Measurements from ENCODE around the gene DNTT.

DNTT gene

GRCh38 chr10:96345222-96345621 lies 41.0 kb downstream of the DNTT start:
- no peak for DNase-seq (ENCODE audit: low spot score)

- no peak for DNase-seq (ENCODE audit: low spot score)
Measured at GRCh38 chr10:96346295-96346694, 42.1 kb downstream of the DNTT start.

DNA sequence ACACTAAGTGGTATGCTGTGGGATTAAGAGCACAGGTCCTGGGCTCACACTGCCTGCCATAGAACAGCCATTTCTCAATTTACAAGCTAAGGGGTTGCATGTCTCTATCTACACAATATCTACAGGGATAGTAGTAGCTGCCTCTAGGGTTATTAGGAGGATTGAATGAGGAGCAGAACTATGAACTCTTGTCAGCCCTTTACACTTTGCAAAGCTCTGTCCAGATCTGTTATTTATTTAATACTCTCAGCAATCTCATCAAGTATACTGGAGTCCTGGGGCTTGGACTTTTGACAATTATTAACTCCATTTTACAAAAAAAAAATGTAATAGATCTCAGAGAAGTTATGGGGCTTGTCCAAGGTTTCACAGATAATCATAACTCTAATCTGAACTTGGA lies 47.8 kb downstream of the DNTT start:
- no peak for DNase-seq (ENCODE audit: low spot score)

GRCh38 chr10:96352582-96352981 lies 48.3 kb downstream of the DNTT start:
- no peak for DNase-seq (ENCODE audit: low spot score)

DNA sequence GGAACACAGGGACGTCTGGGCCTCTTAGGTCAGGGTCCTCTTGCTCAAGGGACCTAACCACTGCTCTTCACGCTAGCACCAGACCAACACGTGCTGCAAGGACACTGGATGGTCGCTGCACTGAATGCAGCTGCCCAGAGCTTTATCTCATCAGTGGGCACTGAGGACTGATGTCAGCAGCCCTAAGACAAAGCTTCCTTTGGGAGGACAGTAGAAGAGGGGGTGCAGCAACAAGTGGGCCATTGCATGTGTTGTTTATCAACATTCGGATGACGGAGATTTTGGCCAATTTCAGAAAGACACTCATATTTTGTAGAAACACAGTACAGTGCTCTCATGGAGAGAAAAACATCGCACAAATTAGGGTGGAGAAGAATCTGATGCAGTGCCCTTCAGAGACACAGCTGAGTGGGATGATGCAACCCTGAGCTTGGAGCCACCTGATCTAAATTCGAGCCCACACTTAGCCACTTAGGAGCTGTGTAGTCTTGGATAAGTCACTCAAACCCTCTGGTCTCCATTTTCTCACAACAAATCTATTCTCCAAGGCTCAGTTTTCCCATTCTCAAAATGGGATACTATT lies 52.9 kb downstream of the DNTT start:
- DNase-seq (ENCODE audit: low spot score): no peak

- no peak for DNase-seq (ENCODE audit: low spot score)
Measured at GRCh38 chr10:96358851-96359540, 54.8 kb downstream of the DNTT start, which contains the start of gene OPALIN. TSS of gene OPALIN (minus strand) at chr10:96359002. CDS start at chr10:96358896, 106 bp downstream.

DNA sequence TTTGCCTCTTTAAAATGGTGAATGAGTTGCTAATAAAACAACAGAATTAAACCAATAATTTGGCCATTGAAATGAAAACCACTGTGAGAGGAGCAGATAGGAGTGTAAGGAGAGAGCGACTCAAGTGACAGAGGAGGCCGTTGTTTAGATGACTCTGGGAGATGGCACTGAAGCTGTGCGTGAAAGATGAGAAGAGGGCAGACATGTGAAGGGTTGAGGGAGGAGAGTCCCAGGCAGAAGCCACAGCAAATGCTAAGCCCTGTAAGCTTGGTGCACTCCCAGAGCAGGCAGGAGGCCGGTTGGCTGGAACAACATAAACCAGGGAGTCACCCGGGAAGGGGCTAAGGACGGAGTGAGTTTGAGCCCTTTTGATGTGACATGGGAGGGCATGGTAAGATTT lies 55.4 kb downstream of the DNTT start:
- DNase-seq (ENCODE audit: low spot score): no peak

GRCh38 chr10:96360331-96360730 lies 56.1 kb downstream of the DNTT start:
- DNase-seq (ENCODE audit: low spot score): no peak

DNA sequence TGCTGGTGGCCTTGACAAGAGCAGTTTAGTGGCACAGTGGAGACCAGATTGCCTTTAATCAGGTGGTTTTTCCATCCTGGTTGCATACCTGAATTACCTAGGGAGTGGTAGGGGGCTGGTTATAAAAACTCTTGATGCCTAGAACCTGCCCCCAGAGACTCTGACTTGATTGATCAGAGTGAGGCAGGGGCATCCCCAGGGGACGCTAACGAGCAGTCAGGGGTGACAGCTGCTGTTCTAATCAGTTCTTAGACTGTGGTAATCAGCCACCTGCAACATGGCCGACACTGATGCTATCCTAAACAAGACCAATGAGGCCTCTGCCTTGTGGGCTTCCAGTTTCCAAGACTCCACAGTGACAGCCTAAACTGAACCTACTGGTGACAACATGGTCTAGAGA lies 56.5 kb downstream of the DNTT start:
- no peak for DNase-seq (ENCODE audit: low spot score)

GRCh38 chr10:96365571-96365970 lies 61.3 kb downstream of the DNTT start:
- DNase-seq (ENCODE audit: low spot score): no peak

DNA sequence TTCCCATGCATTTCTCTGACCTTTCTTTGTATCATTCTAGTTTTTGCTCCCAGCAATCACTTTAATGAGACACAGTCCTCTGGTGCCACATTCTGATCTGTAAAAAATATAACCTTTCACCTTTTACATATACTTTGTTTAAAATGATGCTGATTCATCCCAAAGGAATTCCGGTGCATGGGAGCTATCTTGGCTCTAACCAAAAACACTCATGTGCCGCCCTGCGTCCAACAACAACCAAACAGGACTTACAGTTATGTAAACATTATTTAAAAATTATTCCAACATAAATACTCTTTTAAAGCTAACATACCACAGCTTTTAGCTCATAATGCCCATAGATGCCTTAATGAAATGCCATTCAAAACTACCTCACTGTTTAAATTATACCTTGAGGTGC lies 62.3 kb downstream of the DNTT start:
- DNase-seq (ENCODE audit: low spot score): no peak

DNA sequence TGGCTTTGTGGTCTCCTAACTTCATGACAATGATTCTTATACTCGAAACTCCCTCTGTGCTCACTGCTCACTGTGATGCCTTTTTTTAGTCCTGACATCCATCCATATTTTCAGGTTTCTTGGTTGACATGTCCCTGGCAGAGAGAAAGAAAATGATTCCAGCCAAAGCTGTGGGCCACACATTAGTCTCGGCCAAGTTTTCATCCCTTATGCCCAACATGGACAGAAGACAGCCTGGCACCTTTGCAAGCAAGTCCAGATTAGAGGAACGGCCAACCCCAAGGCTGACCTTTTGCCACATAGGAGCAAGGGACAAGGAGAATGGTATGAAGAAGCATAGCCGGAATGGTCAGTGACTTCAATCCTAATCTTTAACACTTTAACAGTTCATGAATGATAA lies 63.2 kb downstream of the DNTT start:
- DNase-seq (ENCODE audit: low spot score): no peak

DNA sequence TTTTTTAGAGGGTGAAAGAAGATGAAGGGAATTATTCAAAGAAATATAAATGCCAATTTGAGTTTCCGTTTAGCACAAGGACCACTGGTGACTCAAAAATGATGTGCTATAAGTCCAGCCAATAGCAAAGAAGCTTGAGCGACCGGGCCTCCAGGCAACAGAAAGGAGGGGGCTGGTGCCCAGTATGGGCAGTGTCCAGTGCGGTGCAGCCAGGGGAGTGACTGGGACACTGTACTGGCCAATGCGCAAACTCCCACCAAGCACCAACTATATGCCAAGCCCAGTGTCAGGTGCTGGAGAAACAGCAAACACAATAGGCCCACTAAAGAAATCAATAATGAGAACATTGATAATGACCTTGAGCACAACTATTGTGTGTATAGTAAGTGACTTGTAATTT lies 64.7 kb downstream of the DNTT start:
- no peak for DNase-seq (ENCODE audit: low spot score)

- no peak for DNase-seq (ENCODE audit: low spot score)
Measured at GRCh38 chr10:96369890-96370583, 65.8 kb downstream of the DNTT start.

DNA sequence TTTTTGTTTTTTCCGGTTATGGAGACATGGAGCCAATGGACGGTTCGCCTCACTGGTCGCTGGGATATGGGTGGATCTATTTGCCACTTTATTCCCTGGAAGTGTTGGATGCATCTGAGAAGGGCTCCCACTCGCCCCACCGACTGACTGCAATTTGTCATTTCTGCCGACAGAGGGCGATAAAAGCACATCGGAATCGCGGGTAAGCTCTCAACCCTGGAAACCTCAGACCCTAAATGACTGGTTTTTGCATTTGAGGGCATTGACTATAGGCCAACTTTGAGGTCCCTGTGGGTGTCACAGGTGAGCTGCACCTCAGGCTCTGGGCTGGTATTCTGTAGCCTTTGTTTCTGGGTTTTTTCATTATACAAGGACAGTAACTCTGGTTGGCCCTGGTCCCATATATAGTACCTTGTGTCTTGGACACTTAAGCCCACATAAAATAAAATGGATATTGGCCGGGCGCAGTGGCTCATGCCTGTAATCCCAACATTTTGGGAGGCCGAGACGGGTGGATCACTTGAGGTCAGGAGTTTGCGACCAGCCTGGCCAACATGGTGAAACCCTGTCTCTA lies 66.4 kb downstream of the DNTT start:
- DNase-seq (ENCODE audit: low spot score): peak; percentile 53

GRCh38 chr10:96371356-96371755 lies 67.1 kb downstream of the DNTT start:
- no peak for DNase-seq (ENCODE audit: low spot score)

GRCh38 chr10:96374004-96374403 lies 69.8 kb downstream of the DNTT start:
- DNase-seq (ENCODE audit: low spot score): no peak

DNA sequence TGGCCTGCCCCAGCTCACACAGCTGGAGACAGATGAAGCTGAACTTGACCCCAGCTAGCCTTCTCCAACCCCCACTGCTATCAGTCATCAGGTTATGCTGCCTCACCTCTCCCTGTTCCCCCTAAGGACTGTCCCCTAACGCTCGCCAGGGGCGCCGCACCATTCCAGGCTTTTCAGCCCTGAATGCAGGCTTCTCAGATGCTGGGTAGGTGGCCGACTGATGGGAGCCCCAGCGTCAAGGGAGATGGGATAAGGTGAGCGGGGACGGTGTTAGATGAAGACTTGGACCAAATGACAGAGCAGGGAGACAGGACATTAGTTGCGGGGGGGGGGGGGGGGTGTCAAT lies 70.4 kb downstream of the DNTT start:
- DNase-seq (ENCODE audit: low spot score): no peak

DNA sequence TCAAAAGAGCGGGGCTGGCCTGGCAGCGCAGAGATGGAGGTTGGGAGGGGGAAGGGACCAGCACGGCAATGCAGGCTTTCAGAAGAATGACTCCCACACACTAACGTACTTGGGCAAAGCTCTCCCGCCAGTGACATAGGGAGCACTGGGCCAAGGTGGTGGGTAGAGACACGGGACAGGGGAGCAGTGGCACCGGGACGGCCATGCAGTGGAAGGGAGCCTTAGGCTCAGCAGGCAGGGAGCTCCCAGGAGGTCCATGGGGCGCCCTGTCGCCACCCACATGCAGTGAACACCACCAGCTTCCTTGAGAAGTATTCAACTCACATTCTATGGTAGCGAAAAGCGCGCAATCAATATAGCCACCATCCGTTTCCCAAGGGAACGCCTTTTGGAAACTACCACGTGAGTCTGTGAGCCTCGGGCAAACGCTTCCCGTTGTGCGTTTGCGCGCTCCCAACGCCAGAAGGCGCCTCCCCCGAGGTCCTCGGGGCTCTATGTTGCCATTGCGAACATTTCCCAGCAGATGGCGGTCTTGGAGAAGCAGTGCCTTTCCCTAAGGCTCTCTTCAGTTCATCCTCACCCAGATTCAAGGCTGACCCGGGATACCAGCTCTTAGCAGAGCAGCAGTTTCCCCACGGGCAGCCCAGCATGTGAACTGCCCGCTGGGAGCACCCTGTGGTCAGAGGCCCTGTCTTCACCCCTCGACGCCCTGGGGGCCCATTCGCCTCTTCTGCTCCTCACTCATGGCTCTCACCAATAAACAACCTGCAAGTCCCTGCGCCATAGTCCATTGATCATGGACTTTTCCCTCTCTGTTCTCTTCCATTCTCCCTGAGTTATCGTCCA lies 71.0 kb downstream of the DNTT start:
- peak; percentile 84 for DNase-seq (ENCODE audit: low spot score)

DNA sequence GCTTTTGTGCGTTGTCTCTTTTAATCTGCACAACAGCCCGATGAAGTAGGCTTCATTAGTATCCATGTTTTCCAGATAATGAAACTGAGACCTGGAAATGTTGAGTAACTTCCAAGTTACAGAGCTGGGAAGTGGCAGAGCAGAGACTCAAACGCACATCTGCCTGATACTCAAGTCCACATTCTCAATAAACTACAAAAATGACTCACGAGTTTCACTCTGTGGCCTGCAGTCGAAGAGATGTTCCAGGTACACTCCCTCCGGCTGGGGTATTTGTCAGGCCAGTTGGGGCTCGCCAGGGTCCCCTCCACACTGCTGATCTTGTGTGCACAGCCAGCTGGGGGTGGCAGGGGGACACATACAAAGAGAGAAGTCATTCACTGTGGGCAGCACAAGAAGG lies 72.2 kb downstream of the DNTT start:
- DNase-seq (ENCODE audit: low spot score): peak; percentile 14

DNA sequence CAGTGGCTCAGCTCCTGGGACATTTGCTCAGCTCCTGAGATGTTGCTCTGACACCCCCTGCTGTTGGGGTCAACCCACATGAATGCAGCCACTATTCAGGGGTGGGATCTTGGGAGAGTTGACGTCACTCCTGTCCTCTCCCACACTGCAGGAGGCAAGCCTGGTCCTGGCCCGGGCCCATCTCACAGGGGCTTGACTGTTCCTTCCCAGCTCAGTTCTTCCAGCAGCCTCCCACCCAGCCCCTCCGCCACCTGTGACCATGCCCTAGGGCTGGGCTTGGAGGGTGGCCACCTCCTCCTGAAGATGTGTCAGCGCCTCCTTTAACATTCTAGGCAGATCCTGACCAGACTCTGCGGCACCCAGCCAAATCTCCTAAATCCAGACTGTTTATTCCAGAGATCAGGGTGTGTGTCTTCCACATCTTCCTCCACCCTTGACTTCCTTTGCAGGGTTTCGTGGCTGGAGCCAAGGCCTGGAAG lies 73.6 kb downstream of the DNTT start:
- DNase-seq (ENCODE audit: low spot score): no peak

- DNase-seq (ENCODE audit: low spot score): no peak
Measured at GRCh38 chr10:96378741-96379140, 74.5 kb downstream of the DNTT start.

All from activated CD4-positive, alpha-beta T cell treated with anti-CD3 and anti-CD28 coated beads, Interleukin-2, Interleukin-4, amounts not matched to agents 100 ng/mL and 50 ng/mL, durations not matched to agents 16 hours and 8 hours (primary cell).